Stimulated activated CD8-positive, alpha-beta memory T cell treated with anti-CD3 and anti-CD28 coated beads, Interleukin-2, amount 100 ng/mL, for 48 hours (primary cell): Measurements from ENCODE around the gene SEL1L3.
A peak's percentile ranks its signal among the peaks of the same experiment; 100 is the strongest.
"Not testable (repeated sequence)": the region's sequence is repeated elsewhere in the genome, so short reads cannot be mapped to it uniquely, and the experiment has no call there.

Experiments used
- DNase-seq, 2 donors: peaks; one replicate each; pipeline ENCODE4 v3.0.0-alpha.2; 2020; ENCODE audit warnings: low read depth in 2 of 2

Gene SEL1L3

DNA sequence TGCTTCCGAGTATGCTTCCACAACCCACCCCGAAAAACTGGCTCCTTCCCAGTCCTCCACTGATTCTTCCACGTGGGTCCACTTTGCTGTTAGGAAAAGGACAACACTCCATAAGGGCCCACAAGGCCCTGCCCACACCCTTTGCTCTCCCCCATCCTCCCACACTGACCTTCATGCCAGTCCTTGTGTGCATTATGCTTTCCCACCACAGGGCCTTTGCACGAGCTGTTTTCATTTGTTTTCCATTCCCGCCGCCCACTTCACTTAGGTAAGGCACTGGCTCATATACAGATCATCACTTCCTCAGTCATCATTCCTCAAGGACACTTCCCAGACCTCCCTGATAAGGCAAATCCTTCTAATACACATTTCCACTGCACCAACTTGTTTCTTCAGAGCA, 16.8 kb upstream of the SEL1L3 start:
- DNase-seq: no peak

DNA sequence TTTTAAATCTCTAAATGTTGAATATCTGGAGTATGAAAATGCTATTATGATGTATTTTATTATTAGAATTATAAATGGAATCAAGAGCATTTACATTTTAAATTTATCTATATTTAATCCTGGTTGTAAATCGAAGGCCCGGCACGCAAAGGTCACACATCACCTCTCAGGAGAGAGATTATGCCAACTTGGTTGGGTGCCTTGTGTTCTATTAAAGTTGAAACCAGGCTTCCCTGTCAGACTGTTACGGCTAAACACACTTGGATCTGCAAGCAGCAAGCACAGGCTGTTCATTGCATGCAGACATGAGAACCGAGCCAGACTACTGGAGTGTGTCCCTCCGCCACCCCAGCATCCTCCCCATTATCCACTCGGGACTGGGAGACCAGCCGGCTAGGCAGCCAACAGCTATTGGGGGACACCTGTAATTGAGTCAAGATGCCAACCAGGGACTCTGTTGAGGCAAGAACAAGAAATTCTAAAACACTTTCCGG, 16.4 kb upstream of the SEL1L3 start:
- no peak for DNase-seq

DNA sequence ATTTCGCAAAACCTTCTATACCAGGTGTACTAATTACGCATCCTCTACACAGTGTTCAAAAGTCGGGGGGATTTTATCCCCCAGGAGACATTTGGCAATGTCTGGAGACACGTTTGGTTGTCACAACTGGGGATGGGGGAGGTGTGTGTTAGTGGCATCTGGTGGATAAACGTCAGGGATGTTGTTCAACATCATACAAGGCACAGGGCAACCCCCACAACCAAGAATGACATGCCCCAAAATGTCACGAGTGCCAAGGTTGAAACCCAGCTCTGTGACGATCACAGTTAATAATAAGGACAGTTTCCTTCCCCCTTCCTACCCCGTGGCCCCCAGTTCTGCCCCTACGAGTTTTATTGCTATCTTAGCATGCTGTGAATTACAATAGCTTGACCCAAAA, 15.9 kb upstream of the SEL1L3 start:
- no peak for DNase-seq

DNA sequence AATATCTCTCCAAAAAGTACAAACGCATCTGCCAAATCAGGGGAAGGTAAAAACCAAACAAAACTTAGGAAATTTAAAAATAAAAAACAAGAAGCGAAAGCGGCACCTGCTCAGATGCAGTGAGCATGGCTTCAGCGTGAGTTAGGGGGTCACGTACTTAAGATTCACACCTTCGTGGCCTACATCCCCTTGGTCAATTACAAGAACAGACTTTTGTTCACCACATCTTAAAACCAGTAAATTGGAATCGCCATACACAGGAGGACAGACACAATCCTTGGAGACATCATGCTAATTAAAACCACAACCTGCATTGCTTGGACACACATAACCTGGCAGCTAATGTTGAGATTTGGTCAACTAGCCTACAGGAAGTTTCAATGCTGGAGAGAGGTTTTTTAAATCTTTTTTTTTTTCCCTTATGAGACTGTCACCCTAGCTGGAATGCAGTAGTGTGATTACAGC, 12.5 kb upstream of the SEL1L3 start:
- no peak for DNase-seq

DNA sequence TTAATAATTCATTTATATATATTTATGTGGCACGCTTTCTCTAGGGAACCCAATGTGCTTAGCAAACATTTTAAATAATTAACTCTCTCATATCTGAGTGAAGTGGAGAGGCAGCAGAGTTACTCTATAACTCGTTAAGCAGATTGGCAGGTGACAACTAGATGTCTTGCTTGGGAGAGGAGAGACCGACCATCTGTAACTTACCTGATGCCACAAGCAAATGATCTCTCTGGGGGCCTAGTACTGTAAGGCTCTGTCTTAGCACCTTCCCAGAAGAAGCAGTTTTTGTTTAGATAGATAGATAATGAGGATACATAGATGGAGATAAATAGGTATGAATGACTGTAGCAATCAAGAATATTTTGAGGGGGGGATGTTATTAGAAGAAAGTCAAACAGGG, 11.9 kb upstream of the SEL1L3 start:
- DNase-seq: no peak

DNA sequence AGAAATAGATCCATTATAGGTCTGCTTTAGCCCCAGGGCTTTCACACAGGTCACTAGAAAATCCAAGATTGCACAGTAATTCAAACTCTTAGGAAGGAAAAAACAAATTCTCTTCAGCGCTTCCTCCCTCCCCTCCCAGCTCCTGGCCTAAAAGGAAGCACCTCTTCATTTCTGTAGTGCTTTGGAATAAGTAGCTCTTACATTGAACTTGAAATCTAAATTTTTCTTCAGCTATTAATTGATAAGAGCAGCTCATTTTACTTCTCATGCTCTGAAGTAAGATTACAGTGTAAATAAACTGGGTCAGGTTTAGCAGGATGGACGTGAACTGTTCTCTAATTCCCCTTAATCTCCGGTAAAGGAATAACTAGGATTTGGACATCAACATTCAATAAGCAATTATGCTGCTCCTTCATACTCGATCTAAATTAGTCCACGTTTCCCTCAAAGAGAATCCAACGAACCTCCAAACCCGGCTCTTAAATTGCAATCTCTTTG, 10.9 kb upstream of the SEL1L3 start:
- no peak for DNase-seq

DNA sequence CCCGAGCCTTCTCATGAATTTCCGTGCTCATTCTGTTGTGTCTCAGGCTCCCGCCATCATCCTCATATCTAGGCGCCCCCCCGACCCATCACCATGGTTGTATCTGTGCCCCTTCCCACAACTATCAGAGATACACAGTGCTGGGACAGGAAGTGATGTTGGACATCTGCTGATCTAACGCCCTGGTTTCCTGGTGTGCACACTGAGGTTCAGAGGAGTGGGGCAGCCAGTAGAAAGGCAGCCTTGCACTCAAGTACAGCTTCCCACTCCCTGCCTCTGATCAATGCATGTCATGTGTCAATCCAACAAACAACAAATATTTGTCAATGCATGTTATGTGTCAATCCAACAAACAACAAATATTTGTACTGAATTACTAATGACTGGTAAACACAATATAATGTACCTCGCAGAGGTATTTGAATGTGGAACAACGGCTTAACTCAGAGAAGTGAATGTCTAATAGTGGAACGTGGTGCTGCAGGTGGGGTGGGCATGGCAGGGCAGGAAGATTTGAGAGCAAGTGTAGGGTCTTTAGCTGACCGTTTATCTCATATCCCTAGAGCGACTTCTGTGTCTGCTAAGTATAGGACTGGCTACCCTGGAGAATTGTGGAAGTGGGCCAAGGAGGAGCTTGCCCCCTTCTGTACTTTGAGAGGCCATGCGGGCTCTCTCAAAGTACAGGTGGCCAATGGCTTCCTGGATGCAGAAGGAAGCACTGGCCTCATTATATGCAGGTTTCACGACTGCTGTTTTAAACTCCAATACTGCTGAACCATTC, 10.3 kb upstream of the SEL1L3 start:
- DNase-seq: no peak

DNA sequence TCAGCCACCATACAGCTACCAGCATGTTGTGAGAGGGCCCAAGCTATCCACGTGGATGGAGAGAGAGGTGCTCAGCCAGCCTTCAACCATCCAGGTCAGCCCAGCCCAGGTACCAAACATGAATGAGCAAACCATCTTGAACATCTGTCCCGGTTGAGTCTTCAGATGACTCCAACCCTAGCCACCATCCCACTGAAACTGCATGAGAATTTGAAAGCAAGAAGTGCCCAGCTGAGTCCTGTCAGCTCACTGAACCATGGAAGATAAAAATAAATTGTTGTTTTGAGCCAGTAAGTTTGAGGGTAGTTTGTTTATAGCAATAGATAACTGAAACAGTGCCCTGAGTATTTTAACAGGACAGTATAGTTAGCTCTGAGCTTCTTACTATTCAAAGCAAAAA, 7.3 kb upstream of the SEL1L3 start:
- no peak for DNase-seq

DNA sequence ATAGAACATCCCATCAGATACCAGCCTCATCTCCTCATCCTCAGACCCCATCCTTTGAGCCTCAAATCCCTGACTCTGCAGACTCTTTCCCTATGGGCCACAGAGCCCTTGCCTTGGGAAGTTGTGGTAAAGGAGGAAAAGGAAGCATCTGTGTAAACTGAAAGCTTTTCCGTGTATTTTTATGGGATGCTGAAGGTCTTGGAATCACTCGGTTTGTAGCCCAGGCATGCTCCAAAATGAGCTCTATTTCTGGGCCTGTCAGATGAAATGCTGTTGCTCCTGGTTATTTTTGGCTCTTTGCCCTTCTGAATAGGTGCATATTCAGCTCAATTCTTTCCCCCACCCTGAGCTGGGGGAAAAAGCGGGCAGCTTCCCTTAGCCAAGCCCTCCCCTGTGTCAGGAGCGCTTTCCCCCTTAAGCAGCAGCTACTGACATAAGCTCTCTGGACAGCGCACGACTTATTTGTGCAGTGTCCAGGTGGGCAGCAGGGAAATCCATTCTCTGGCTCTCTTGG, 5.0 kb upstream of the SEL1L3 start:
- no peak for DNase-seq

DNA sequence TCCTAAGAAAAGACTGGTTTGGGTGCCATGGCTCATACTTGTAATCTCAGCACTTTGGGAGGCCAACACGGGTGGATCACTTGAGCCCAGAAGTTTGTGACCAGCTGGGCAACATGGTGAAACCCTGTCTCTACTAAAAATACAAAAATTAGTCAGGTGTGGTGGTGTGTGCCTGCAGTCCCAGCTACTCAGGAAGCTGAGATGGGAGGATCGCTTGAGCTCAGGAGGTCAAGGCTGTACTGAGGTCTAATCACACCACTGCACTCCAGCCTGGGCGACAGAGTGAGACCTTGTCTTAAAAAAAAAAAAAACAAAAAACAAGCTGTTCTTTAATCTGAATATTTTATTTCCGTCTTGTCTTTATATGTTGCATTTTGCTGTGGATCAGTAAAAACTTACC, 3.6 kb upstream of the SEL1L3 start:
- not testable (repeated sequence) for DNase-seq

DNA sequence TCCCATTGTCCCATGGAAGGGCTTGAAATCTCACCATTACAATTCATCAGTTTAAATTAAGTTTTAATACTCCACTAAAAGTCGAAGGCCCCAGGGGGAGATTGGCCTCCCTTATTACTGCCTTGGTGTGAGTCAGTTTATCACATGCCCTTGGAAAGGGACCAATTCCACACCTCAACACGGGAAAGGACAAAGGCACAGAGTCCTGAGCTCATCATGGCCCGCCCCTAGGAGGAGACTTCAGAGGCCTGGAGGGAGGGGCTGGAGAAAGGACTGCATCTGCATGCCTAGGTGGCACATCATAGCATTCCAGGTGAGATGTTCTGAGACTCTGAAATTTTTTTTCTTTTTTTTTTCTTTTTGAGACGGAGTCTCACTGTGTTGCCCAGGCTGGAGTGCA, 2.8 kb upstream of the SEL1L3 start:
- DNase-seq: no peak

DNA sequence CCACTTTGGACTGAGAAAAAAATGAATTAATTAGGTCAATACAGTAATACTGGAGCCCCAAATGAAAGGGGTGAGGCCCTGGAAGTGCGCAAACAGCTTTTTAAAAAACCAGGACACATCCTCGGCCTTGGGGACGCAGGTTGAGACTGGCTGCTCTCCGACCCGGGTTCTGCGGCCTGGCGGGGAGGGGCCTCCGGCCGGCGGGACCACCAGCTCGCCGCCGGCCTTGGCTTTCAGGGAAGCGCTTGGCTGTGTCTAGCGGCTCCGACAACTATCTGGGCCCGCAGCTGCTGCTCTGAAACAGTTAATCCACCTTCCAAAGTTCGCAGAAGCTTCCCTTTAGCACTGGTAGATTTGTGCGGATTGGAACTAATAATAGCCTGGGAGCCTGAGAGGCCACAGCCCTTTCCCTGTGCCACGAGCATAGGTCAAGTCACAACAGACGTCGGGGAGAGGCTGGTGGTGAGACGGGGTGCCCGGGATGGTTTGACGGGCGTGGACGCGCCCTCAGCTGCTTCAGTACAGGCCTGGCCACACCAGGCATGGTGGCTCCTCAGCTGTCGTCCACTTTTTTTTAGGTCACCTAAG, 1.1 kb upstream of the SEL1L3 start:
- no peak for DNase-seq

DNA sequence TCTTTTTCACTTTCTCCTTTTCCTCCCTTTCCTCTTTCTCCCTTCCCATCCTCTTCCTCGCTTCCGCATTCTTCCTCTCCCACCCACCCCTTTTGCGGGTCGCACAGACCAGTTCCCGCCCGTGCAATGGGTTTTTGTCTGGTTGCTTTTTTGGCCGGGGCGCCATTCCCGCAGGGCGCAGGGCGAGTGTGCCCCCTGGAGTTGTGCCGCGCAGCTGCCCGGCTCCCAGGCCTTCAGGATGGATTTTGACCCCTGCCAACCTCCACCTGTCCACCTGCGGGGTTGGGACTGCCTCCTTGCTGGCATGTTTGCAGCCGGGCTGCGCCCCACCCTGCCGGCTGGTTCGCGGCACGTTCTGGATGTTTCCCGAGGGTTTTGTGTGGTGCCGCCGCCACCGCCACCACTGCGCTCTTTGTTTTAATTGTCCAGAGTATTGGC, 578 bp upstream of the SEL1L3 start:
- DNase-seq: no peak

DNA sequence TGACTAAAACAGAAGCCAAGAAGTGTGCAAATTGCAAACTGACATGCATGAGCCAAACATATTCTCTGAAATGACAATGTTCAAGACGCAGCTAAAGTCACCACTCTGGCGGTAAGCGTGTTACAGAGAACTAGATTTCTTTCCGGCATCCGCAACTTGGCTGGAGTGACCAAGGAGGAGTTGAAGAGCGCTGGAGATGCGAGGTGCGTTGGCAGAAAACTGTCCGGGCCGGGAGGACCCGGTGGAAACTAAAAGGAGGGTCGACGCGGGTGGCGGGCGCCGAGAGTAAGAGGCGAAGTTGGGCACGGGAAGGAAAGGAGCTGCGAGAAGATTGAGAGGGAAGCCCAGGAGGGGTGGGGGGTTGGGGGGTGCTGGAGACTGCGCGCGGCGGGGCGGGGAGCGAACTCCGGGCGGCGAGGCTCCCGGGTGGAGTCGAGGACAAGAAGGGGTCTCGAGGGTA, 807 bp downstream of the SEL1L3 start:
- peak in 1 of 2 donors; percentile 24 for DNase-seq

DNA sequence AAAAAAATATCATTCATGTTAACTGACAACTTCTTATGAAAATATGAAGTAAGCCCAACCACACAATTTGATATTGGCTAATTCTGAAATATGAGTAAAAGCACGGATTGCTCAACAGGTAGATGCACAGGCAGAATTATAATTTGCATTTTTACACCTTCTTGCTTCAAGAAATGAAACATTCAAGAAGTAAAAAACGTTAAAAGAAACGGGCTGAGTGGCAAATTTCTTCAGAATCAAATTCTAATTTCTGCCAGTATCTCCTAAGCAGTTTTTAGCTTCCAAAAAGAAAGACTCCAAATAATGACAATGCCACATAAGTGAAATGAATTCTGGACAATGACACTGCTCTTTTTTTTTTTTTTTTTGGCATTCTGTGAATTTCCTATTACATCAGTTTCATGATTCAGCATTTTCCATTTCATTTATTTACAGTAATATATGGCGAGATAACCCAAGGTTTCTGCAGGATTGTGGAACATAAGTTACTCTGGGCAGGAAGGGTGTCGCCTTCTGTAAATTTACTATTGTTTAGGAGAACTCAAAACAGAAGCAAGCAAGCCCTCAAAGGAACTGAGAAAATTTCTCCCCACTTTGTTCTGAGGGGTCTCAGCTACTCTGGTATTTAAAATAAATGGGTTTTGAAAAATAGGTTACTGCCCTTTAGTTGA, 1.4 kb downstream of the SEL1L3 start:
- DNase-seq: no peak

DNA sequence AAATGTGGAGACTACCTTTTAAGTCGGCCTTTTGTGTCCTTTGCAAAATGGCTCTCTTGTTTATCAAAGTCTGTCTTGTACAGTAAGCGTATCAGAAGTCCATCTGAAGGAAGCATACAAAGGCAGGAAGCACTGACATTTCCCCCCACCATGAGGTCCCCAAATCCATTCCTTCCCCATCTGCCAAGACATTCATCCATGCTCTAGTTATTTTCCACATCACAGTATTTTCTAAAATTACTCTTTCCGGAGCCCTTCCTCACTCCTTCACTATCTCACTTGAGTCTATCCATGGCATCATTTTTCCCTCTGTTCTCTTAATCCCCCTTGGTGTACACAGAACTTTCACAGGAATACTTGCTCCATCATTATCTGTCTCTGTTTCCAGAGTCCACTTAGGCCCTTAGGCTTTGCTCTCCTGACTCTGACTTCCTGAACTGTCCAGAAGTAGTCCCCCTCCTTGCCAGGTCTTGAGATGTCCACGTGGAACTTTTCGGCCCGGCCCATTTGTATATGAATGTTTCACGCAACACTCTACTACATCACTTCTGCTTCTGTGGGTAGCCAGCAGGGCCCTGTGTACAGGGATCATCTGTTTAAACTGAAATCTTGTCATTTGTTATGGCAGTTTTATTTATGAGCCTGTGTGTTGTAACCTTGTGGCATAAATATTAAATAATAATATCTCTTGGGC, 2.1 kb downstream of the SEL1L3 start:
- no peak for DNase-seq

DNA sequence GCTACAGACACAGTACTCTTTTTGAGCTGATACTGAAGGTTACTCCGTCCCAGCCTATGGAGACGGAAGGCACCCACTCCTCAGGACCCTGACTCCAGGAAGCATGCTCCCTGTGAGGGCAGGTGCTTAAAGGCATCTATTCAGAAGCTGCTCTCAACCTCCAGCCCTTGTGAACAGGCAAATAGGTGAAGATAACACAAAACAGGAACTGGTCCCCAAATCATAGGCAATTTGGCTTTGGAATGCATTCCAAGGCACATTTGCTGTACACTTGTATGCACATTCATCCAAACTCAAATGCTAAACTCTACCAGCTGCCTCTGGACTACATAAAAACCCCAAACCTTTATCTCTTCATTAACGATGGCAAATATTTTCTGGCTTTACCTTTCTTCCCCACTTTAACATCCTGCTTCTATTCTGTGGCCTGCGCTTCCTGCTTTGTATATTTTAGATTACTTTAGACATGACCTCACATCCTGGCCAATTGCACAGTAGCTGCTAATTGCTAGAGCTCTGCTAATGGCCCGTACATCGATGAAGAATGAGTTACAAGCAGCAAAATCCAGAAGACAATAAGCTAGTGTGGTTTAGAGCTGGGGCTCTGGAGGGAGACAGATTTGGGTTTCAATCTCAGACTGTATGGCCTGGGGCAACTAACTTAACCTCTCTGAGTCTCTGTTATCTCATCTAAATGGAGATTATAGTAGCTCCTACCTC, 3.2 kb downstream of the SEL1L3 start:
- DNase-seq: no peak

DNA sequence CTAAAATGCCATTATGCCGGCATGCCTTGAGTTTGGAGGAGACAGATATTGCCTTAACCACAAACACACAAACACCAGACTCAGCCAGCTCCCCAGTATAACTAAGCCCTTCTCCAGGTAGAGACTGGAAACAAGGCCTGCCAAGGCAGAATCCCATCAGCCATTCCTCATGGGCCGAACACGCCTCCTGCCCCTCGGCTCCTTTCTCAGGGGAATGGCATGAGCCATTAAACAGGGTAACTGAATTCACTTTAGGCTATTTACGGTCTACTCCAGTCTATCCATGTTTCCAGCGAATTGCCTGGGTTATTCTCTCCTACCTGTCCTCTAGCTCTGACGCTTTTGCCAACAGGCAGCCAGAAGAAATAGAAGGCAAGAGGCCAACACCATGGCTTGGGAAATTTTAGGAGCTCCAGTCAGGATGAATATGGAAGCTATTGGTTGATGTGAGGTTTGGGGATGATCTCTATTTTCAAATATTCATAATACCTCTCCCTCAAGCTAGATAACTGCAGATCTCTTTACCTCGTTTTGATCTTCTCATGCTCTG, 4.9 kb downstream of the SEL1L3 start:
- no peak for DNase-seq

DNA sequence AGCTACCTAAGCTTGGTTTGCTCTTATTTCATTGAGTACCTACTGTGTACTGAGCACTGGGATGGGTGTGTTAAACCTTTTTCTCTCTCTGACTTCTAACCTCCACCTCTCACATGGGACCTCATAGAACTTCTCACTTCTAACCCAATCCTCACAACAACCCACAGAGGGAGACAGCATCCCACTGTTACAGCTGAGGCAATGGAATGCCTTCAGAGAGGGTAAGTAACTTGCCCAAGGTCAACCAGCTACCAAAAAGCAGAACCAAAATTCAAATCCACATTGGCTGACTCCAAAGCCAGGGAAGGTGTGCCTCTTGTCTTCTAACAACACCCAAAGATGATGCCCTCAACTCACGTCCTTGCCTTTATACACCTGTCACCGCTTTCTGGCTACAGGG, 5.4 kb downstream of the SEL1L3 start:
- DNase-seq: no peak

DNA sequence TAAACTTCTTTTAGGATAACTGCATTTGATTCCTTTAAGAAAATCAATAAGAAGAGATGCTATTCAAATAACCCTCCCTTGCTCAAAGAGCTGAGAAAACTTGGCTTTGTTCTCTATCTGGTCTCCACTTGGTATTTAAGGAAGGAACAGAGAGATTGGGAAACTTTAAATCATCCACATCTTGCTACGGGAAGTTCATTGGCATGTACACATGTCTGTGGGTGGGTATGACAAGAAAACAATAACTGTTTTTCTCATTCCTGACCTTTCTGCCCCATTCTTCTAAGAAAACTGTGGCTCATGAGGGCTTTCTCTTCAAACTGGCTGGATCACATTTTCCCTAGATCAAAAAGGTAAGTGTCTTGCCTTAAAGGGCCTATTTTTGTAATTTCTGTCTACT, 6.0 kb downstream of the SEL1L3 start:
- no peak for DNase-seq

DNA sequence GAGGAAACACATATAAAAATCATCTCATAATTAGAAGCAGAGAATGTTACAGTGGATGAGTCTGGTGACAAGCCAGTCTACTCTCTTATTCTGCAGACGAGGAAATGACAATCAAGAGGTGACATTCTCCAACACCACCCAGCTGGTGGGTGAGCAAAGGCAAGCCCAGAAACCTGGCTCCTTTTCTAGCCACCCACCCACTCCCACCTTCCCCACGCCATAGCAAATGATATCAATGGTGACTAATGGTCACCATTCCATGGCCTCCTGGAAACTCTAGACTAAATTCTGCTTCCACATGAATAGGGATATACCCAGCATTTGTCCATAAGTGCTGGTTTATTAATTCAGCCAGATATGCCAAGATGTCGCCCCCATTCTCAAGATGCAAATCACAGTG, 10.7 kb downstream of the SEL1L3 start:
- DNase-seq: no peak
